ENCODE data around the gene CYP4F22.

DNA sequence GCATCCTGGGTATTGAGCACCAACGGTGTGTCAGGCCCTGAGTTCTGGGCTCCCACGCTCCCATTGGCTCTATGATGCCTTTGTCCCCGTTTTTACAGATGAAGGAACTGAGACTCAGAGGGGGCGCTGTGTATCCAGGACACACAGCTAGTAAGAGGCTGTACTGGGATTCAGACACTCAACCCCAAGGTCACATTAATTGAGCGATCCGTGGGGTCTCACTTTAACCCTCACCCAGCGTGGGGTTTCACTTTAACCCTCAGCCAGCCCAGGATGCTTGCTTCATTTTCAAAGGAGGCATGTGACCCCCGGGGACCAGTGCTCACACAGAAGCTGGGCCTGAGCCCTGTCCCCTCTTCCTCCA is 42.6 kb downstream of the CYP4F22 start:
- TF ChIP-seq, protein P1, sequence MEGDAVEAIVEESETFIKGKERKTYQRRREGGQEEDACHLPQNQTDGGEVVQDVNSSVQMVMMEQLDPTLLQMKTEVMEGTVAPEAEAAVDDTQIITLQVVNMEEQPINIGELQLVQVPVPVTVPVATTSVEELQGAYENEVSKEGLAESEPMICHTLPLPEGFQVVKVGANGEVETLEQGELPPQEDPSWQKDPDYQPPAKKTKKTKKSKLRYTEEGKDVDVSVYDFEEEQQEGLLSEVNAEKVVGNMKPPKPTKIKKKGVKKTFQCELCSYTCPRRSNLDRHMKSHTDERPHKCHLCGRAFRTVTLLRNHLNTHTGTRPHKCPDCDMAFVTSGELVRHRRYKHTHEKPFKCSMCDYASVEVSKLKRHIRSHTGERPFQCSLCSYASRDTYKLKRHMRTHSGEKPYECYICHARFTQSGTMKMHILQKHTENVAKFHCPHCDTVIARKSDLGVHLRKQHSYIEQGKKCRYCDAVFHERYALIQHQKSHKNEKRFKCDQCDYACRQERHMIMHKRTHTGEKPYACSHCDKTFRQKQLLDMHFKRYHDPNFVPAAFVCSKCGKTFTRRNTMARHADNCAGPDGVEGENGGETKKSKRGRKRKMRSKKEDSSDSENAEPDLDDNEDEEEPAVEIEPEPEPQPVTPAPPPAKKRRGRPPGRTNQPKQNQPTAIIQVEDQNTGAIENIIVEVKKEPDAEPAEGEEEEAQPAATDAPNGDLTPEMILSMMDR (conservative IDR thresholded peaks at IDR 0.05; ENCODE audit: low read length) = no peak
- TF ChIP-seq EZH2phosphoT487 (IDR thresholded peaks at IDR 0.05; ENCODE audit: borderline replicate concordance, low read depth, low read length) = no peak
